HEK293 (cell line): Measurements from ENCODE around the gene MAD2L2.

Source experiments
- GLIS1 ChIP-seq: fragments of 450-650 bp; formaldehyde crosslinking; IDR thresholded peaks from 2 replicates; pipeline ENCODE4 v1.5.1; 2016; ENCODE audit warnings: missing biosample characterization, missing genetic modification characterization
- GLIS2 ChIP-seq: fragments of 450-650 bp; formaldehyde crosslinking; IDR thresholded peaks from 2 replicates; pipeline ENCODE4 v1.5.1; 2016; ENCODE audit warnings: missing biosample characterization, missing genetic modification characterization
- IKZF3 ChIP-seq: fragments of 450-650 bp; IDR thresholded peaks from 2 replicates; pipeline ENCODE4 v1.5.0; 2018; ENCODE audit warnings: missing biosample characterization, mild to moderate bottlenecking, missing genetic modification characterization, moderate library complexity
- KLF17 ChIP-seq: fragments of 450-650 bp; formaldehyde crosslinking; IDR thresholded peaks from 2 replicates; pipeline ENCODE4 v1.5.1; 2016; ENCODE audit warnings: missing biosample characterization, missing genetic modification characterization
- KLF7 ChIP-seq: fragments of 450-650 bp; formaldehyde crosslinking; IDR thresholded peaks from 2 replicates; pipeline ENCODE4 v1.5.1; 2016; ENCODE audit warnings: missing biosample characterization, missing genetic modification characterization, borderline replicate concordance
- KLF9 ChIP-seq: fragments of 450-650 bp; formaldehyde crosslinking; IDR thresholded peaks from 2 replicates; pipeline ENCODE4 v1.5.1; 2016; ENCODE audit warnings: missing biosample characterization, missing genetic modification characterization, low read depth
- PATZ1 ChIP-seq: fragments of 450-650 bp; formaldehyde crosslinking; IDR thresholded peaks from 2 replicates; pipeline ENCODE4 v1.5.1; 2016; ENCODE audit warnings: missing biosample characterization, missing genetic modification characterization
- PRDM1 ChIP-seq: fragments of 450-650 bp; formaldehyde crosslinking; IDR thresholded peaks from 2 replicates; pipeline ENCODE4; 2016; ENCODE audit warnings: missing biosample characterization, missing genetic modification characterization
- SCRT1 ChIP-seq: fragments of 450-650 bp; formaldehyde crosslinking; IDR thresholded peaks from 2 replicates; pipeline ENCODE4 v1.5.1; 2016; ENCODE audit warnings: missing biosample characterization, missing genetic modification characterization, borderline replicate concordance
- ZBTB48 ChIP-seq: fragments of 450-650 bp; formaldehyde crosslinking; IDR thresholded peaks from 2 replicates; pipeline ENCODE4 v1.5.1; 2016; ENCODE audit warnings: missing biosample characterization, missing genetic modification characterization
- ZBTB7A ChIP-seq: fragments of 450-650 bp; formaldehyde crosslinking; IDR thresholded peaks from 2 replicates; pipeline ENCODE4 v1.5.1; 2016; ENCODE audit warnings: low read depth, missing biosample characterization, missing genetic modification characterization
- ZFP41 ChIP-seq: fragments of 450-650 bp; formaldehyde crosslinking; IDR thresholded peaks from 2 replicates; pipeline ENCODE4 v1.5.1; 2016; ENCODE audit warnings: missing biosample characterization, missing genetic modification characterization, borderline replicate concordance
- ZNF112 ChIP-seq: fragments of 450-650 bp; formaldehyde crosslinking; IDR thresholded peaks from 2 replicates; pipeline ENCODE4 v1.5.0; 2017; ENCODE audit warnings: missing biosample characterization, missing genetic modification characterization
- ZNF114 ChIP-seq: fragments of 450-650 bp; formaldehyde crosslinking; IDR thresholded peaks from 2 replicates; pipeline ENCODE4 v1.5.0; 2017; ENCODE audit warnings: missing biosample characterization, missing genetic modification characterization
- ZNF133 ChIP-seq: fragments of 450-650 bp; formaldehyde crosslinking; IDR thresholded peaks from 2 replicates; pipeline ENCODE4 v1.5.1; 2016; ENCODE audit warnings: missing biosample characterization, missing genetic modification characterization
- ZNF138 ChIP-seq: fragments of 450-650 bp; formaldehyde crosslinking; IDR thresholded peaks from 2 replicates; pipeline ENCODE4 v1.5.1; 2016; ENCODE audit warnings: missing biosample characterization, missing genetic modification characterization, borderline replicate concordance
- ZNF169 ChIP-seq: fragments of 450-650 bp; formaldehyde crosslinking; IDR thresholded peaks from 2 replicates; pipeline ENCODE4 v1.5.1; 2016; ENCODE audit warnings: missing biosample characterization, missing genetic modification characterization
- ZNF18 ChIP-seq: fragments of 450-650 bp; formaldehyde crosslinking; IDR thresholded peaks from 2 replicates; pipeline ENCODE4 v1.5.1; 2016; ENCODE audit warnings: missing biosample characterization, missing genetic modification characterization
- ZNF184 ChIP-seq: fragments of 450-650 bp; IDR thresholded peaks from 2 replicates; pipeline ENCODE4 v1.5.1; 2018; ENCODE audit warnings: missing biosample characterization, mild to moderate bottlenecking, missing genetic modification characterization
- ZNF280D ChIP-seq: fragments of 450-650 bp; formaldehyde crosslinking; IDR thresholded peaks from 2 replicates; pipeline ENCODE4 v1.5.1; 2016; ENCODE audit warnings: missing biosample characterization, missing genetic modification characterization
- ZNF302 ChIP-seq: fragments of 450-650 bp; formaldehyde crosslinking; IDR thresholded peaks from 2 replicates; pipeline ENCODE4 v1.5.1; 2016; ENCODE audit warnings: missing biosample characterization, missing genetic modification characterization, low read depth
- ZNF398 ChIP-seq: fragments of 450-650 bp; formaldehyde crosslinking; IDR thresholded peaks from 2 replicates; pipeline ENCODE4 v1.5.1; 2017; ENCODE audit warnings: missing biosample characterization, missing genetic modification characterization
- ZNF426 ChIP-seq: fragments of 450-650 bp; formaldehyde crosslinking; IDR thresholded peaks from 2 replicates; pipeline ENCODE4 v1.5.1; 2017; ENCODE audit warnings: missing biosample characterization, missing genetic modification characterization, mild to moderate bottlenecking, inconsistent platforms, moderate library complexity
- ZNF513 ChIP-seq: fragments of 450-650 bp; IDR thresholded peaks from 2 replicates; pipeline ENCODE4 v1.5.1; 2018; ENCODE audit warnings: missing biosample characterization, missing genetic modification characterization
- ZNF600 ChIP-seq: fragments of 450-650 bp; formaldehyde crosslinking; IDR thresholded peaks from 2 replicates; pipeline ENCODE4 v1.5.1; 2016; ENCODE audit warnings: missing biosample characterization, missing genetic modification characterization
- ZNF670 ChIP-seq: fragments of 450-650 bp; formaldehyde crosslinking; IDR thresholded peaks from 2 replicates; pipeline ENCODE4 v1.5.1; 2016; ENCODE audit warnings: missing biosample characterization, missing genetic modification characterization, low read depth
- ZNF677 ChIP-seq: fragments of 450-650 bp; IDR thresholded peaks from 2 replicates; pipeline ENCODE4 v1.5.0; 2018; ENCODE audit warnings: missing biosample characterization, mild to moderate bottlenecking, missing genetic modification characterization, moderate library complexity
- ZNF701 ChIP-seq: fragments of 450-650 bp; formaldehyde crosslinking; IDR thresholded peaks from 2 replicates; pipeline ENCODE4 v1.5.1; 2016; ENCODE audit warnings: missing biosample characterization, missing genetic modification characterization
- ZNF791 ChIP-seq: fragments of 450-650 bp; formaldehyde crosslinking; IDR thresholded peaks from 2 replicates; pipeline ENCODE4 v1.5.1; 2016; ENCODE audit warnings: missing biosample characterization, missing genetic modification characterization

The MAD2L2 gene

GRCh38 chr1:11707621-11708276 lies 26.8 kb upstream of the MAD2L2 start (continued):
- TF ChIP-seq ZNF398: peak; percentile 96
- TF ChIP-seq ZNF280D (tag by site-specific recombination): no peak
- no peak for TF ChIP-seq PRDM1 (tag by site-specific recombination)
- TF ChIP-seq ZNF114 (tag by site-specific recombination): no peak
- TF ChIP-seq PATZ1 (tag by site-specific recombination): peak; percentile 79
- TF ChIP-seq KLF7 (tag by site-specific recombination): no peak
- no peak for TF ChIP-seq ZNF513
- TF ChIP-seq ZNF133: no peak
- TF ChIP-seq ZNF426 (tag by site-specific recombination): no peak
- no peak for TF ChIP-seq ZNF184 (tag by site-specific recombination)
- no peak for TF ChIP-seq ZNF677 (tag by site-specific recombination)
- TF ChIP-seq ZNF138 (tag by site-specific recombination): no peak
- no peak for TF ChIP-seq ZNF600 (tag by site-specific recombination)
- peak; percentile 86 for TF ChIP-seq ZBTB48
- peak; percentile 66 for TF ChIP-seq GLIS1 (tag by site-specific recombination)
- TF ChIP-seq KLF9 (tag by site-specific recombination): no peak
- no peak for TF ChIP-seq ZNF112 (tag by site-specific recombination)
- TF ChIP-seq ZNF18 (tag by site-specific recombination): 0 out of 2 replicates have a peak, but pooled peaks have one; percentile 14
- no peak for TF ChIP-seq IKZF3 (tag by site-specific recombination)
- TF ChIP-seq ZNF791 (tag by site-specific recombination): no peak
- TF ChIP-seq SCRT1 (tag by site-specific recombination): no peak
- no peak for TF ChIP-seq ZNF701 (tag by site-specific recombination)
- TF ChIP-seq ZNF302: no peak
- TF ChIP-seq GLIS2 (tag by site-specific recombination): peak; percentile 57
- no peak for TF ChIP-seq ZNF670 (tag by site-specific recombination)
- no peak for TF ChIP-seq ZFP41
- TF ChIP-seq ZNF169 (tag by site-specific recombination): no peak
- no peak for TF ChIP-seq KLF17
- TF ChIP-seq ZBTB7A (tag by site-specific recombination): no peak
